ENCODE results near the gene HUNK.

DNA sequence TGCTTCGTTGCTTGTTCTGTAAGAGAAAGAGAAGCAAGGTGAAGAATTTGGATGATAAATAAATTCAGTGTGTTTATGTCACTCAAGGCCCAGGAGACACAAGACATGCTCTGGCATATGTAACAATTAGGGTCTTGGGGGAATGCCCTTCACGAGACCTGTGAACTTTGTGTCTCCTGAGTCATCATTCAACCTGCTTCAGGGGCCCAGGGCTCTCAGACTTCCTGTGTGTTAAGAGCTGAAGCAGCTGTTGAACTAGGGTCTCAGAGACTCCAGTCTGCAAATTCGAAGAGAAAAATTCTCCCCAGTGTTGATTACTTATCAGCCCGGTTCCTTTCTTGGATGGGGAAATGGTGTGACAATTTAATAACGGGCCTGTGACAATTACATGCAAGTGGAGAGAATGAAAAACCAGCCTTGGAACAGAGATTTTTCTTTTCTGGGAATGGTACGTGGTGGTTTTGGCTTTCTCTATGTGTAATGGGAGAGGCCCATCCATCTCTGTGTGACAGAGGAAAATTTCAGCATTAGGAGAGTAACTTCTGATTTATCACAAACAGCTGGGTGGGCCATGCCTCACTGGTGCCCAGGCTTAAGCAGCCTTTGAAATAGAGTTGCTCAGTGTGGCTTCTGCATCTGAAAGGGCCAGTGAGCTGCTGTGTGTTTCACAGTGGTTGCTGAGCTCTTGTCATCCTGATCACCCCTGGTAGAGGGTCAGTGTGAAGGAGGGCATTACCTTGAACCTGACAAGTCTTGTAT lies 22.4 kb downstream of the HUNK start:
- TF ChIP-seq, protein P1, sequence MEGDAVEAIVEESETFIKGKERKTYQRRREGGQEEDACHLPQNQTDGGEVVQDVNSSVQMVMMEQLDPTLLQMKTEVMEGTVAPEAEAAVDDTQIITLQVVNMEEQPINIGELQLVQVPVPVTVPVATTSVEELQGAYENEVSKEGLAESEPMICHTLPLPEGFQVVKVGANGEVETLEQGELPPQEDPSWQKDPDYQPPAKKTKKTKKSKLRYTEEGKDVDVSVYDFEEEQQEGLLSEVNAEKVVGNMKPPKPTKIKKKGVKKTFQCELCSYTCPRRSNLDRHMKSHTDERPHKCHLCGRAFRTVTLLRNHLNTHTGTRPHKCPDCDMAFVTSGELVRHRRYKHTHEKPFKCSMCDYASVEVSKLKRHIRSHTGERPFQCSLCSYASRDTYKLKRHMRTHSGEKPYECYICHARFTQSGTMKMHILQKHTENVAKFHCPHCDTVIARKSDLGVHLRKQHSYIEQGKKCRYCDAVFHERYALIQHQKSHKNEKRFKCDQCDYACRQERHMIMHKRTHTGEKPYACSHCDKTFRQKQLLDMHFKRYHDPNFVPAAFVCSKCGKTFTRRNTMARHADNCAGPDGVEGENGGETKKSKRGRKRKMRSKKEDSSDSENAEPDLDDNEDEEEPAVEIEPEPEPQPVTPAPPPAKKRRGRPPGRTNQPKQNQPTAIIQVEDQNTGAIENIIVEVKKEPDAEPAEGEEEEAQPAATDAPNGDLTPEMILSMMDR (IDR thresholded peaks at IDR 0.05) = no peak
- no peak for TF ChIP-seq POLR2A (IDR thresholded peaks at IDR 0.05)
- TF ChIP-seq POLR2AphosphoS5 (IDR thresholded peaks at IDR 0.05) = no peak
- no peak for TF ChIP-seq EP300 (IDR thresholded peaks at IDR 0.05)

Data from sigmoid colon (tissue), 4 donors.